SU-DHL-6 (cell line): ENCODE measurements around the gene DSN1.

ENCODE experiments used
- H2AFZ ChIP-seq: fragments of 200-600 bp; sonication (generic); 2 replicates; pipeline ENCODE4 v1.6.1; 2014; ENCODE audit warnings: low read depth, mild to moderate bottlenecking, moderate library complexity, mixed read lengths, antibody characterized with exemption, low read length; ENCODE audit not compliant: severe bottlenecking
- H3F3A ChIP-seq: fragments of 200-600 bp; shearing (Covaris generic); 2 replicates; pipeline ENCODE4 v1.6.0; 2016; ENCODE audit warnings: antibody characterized with exemption, mild to moderate bottlenecking; ENCODE audit not compliant: insufficient read depth
- H3K27ac ChIP-seq: fragments of 200-600 bp; sonication (generic); 2 replicates; pipeline ENCODE4 v1.5.1; 2016; ENCODE audit warnings: low read depth, mild to moderate bottlenecking, low read length, moderate library complexity, mixed read lengths
- H3K27me3 ChIP-seq: fragments of 200-600 bp; sonication (generic), shearing (Covaris generic); 2 replicates; pipeline ENCODE4 v1.6.0; 2014; ENCODE audit warnings: mild to moderate bottlenecking, low read length
- H3K36me3 ChIP-seq: fragments of 200-600 bp; sonication (generic); 2 replicates; pipeline ENCODE4 v1.6.1; 2014; ENCODE audit warnings: mild to moderate bottlenecking, low read length, mixed read lengths
- H3K4me2 ChIP-seq: fragments of 300-600, 200-600 bp; shearing (Covaris generic), sonication (generic); 2 replicates; pipeline ENCODE4 v1.6.0; 2014; ENCODE audit warnings: low read length, low read depth, mild to moderate bottlenecking; ENCODE audit not compliant: poor library complexity, severe bottlenecking
- H3K4me3 ChIP-seq: fragments of 200-600 bp; sonication (generic); 2 replicates; pipeline ENCODE4 v1.5.1; 2014; ENCODE audit warnings: antibody characterized with exemption, low read length, mild to moderate bottlenecking, mixed read lengths; ENCODE audit not compliant: insufficient read depth, poor library complexity, severe bottlenecking
- H3K79me2 ChIP-seq: fragments of 200-600 bp; sonication (generic); 2 replicates; pipeline ENCODE4 v1.6.1; 2014; ENCODE audit warnings: mild to moderate bottlenecking, low read length, moderate library complexity; ENCODE audit not compliant: insufficient read depth
- H3K9ac ChIP-seq: fragments of 200-600 bp; sonication (generic); 2 replicates; pipeline ENCODE4 v1.7.0; 2014; ENCODE audit warnings: mild to moderate bottlenecking, low read length
- H3K9me2 ChIP-seq: fragments of 200-600 bp; sonication (generic); replicated peaks from 2 replicates; pipeline ENCODE4 v1.6.1; 2014; ENCODE audit warnings: low read length; ENCODE audit not compliant: insufficient read depth
- H3K9me3 ChIP-seq: fragments of 200-600 bp; sonication (generic); 2 replicates; pipeline ENCODE4 v1.6.1; 2014; ENCODE audit warnings: low read length, mixed read lengths; ENCODE audit not compliant: insufficient read depth
- H4K20me1 ChIP-seq: fragments of 200-600 bp; sonication (generic); 2 replicates; pipeline ENCODE4 v1.6.1; 2014; ENCODE audit warnings: low read depth, mild to moderate bottlenecking, antibody characterized with exemption, low read length, moderate library complexity, mixed read lengths
- CTCF ChIP-seq: fragments of 200-600 bp; sonication (generic); IDR thresholded peaks from one replicate; pipeline ENCODE4 v1.5.1; 2017; ENCODE audit warnings: antibody characterized with exemption, mild to moderate bottlenecking, low read length, moderate library complexity; ENCODE audit not compliant: insufficient read depth, poor library complexity, severe bottlenecking
- EZH2phosphoT487 ChIP-seq: fragments of 200-600 bp; sonication (generic), shearing (Covaris generic); conservative IDR thresholded peaks from 2 replicates; pipeline ENCODE4 v1.6.1; 2018; ENCODE audit warnings: mild to moderate bottlenecking, antibody characterized with exemption, low read length, moderate library complexity, mixed read lengths

The DSN1 gene

GRCh38 chr20:36786246-36786645 lies 12.7 kb upstream of the DSN1 start:
- H3K36me3 ChIP-seq, result peaks cover 5% of the 10 kb centered on the region; the same call in 1 of the 2 replicates
- TF ChIP-seq EZH2phosphoT487 (no peak), CTCF (no peak)
- H3K9ac ChIP-seq, result no peak overlapping the region
- no peak overlapping the region for H2AFZ ChIP-seq
- no peaks in the 10 kb centered on the region for H3F3A ChIP-seq
- no peaks in the 10 kb centered on the region for H4K20me1 ChIP-seq
- H3K79me2 ChIP-seq, result no peaks in the 10 kb centered on the region; the same call in 1 of the 2 replicates
- H3K27me3 ChIP-seq, result no peaks in the 10 kb centered on the region
- no peak overlapping the region for H3K27ac ChIP-seq
- no peak overlapping the region for H3K4me2 ChIP-seq
- H3K9me3 ChIP-seq, result no peaks in the 10 kb centered on the region
- no peaks in the 10 kb centered on the region for H3K9me2 ChIP-seq
- no peak overlapping the region for H3K4me3 ChIP-seq

GRCh38 chr20:36785308-36785707 lies 11.7 kb upstream of the DSN1 start:
- Histone ChIP-seq H4K20me1 (no peaks in the 10 kb centered on the region), H3F3A (no peaks in the 10 kb centered on the region), H3K27me3 (no peaks in the 10 kb centered on the region), H3K36me3 (peaks cover 5% of the 10 kb centered on the region; the same call in 1 of the 2 replicates), H3K9me2 (no peaks in the 10 kb centered on the region), H3K9ac (no peak overlapping the region), H3K4me2 (no peak overlapping the region), H3K79me2 (no peaks in the 10 kb centered on the region), H2AFZ (no peak overlapping the region), H3K4me3 (no peak overlapping the region), H3K27ac (no peak overlapping the region), H3K9me3 (no peaks in the 10 kb centered on the region)
- TF ChIP-seq CTCF (no peak), EZH2phosphoT487 (no peak)

- H3K9me2 ChIP-seq, result no peaks in the 10 kb centered on the region
- H2AFZ ChIP-seq, result no peak overlapping the region
- TF ChIP-seq CTCF (no peak), EZH2phosphoT487 (no peak)
- H3K79me2 ChIP-seq, result no peaks in the 10 kb centered on the region
- H3K9me3 ChIP-seq, result no peaks in the 10 kb centered on the region
- no peak overlapping the region for H3K27ac ChIP-seq
- no peaks in the 10 kb centered on the region for H3F3A ChIP-seq
- H4K20me1 ChIP-seq, result no peaks in the 10 kb centered on the region
- H3K4me2 ChIP-seq, result no peak overlapping the region
- peaks cover 5% of the 10 kb centered on the region; the same call in 1 of the 2 replicates for H3K36me3 ChIP-seq
- H3K9ac ChIP-seq, result no peak overlapping the region
- H3K4me3 ChIP-seq, result no peak overlapping the region
- H3K27me3 ChIP-seq, result no peaks in the 10 kb centered on the region
Observed at GRCh38 chr20:36784900-36785299, 11.3 kb upstream of the DSN1 start.

GRCh38 chr20:36784116-36784515 lies 10.6 kb upstream of the DSN1 start:
- H3K27ac ChIP-seq, result no peak overlapping the region
- peaks cover 5% of the 10 kb centered on the region; the same call in 1 of the 2 replicates for H3K36me3 ChIP-seq
- no peak overlapping the region for H3K4me2 ChIP-seq
- H3K27me3 ChIP-seq, result no peaks in the 10 kb centered on the region
- no peaks in the 10 kb centered on the region for H4K20me1 ChIP-seq
- H3K9me3 ChIP-seq, result no peaks in the 10 kb centered on the region
- H2AFZ ChIP-seq, result no peak overlapping the region
- H3K9ac ChIP-seq, result no peak overlapping the region
- no peak overlapping the region for H3K4me3 ChIP-seq
- H3K9me2 ChIP-seq, result no peaks in the 10 kb centered on the region
- H3F3A ChIP-seq, result no peaks in the 10 kb centered on the region
- no peak for TF ChIP-seq CTCF
- no peak for TF ChIP-seq EZH2phosphoT487
- H3K79me2 ChIP-seq, result no peaks in the 10 kb centered on the region
